Adrenal gland (tissue), 5 donors: ENCODE results near the gene DKK1.

Experiments used
- CTCF ChIP-seq, 6 experiments: fragments of 450-650 bp in 4 of 6; fragments of 200-600 bp in 2 of 6; sonication (generic) in 1 of 6; IDR thresholded peaks; 1 replicate in 5 of 6; 2 replicates in 1 of 6; pipeline versions ENCODE4 v1.5.1 to v1.8.0; 2016 to 2021; ENCODE audit warnings: antibody characterized with exemption in 6 of 6, mild to moderate bottlenecking in 2 of 6, moderate library complexity in 1 of 6
- POLR2A ChIP-seq, 2 donors: fragments of 450-650 bp; IDR thresholded peaks; one replicate each; pipeline ENCODE4 v1.6.1; 2017; ENCODE audit warnings: antibody characterized with exemption in 2 of 2, mild to moderate bottlenecking in 2 of 2, moderate library complexity in 1 of 2
- donor health status: DM: no; HTN: no; CAD: no.

GRCh38 chr10:52276163-52276562, 37.9 kb upstream of the DKK1 start:
- TF ChIP-seq CTCF (IDR thresholded peaks at IDR 0.05) (no peak), POLR2A (IDR thresholded peaks at IDR 0.05) (no peak)
